Erythroblast (primary cell): ENCODE data around the gene TP53I13.

ENCODE experiments used
- DNase-seq, 2 experiments: peaks; one replicate each; lab custom pipeline; 2025; lab: John Stamatoyannopoulos, UW
- GATA1 ChIP-seq: IDR thresholded peaks from 2 replicates; pipeline ENCODE4 v1.6.1; 2011; ENCODE audit warnings: low read depth, mild to moderate bottlenecking, control low read depth, low read length, moderate library complexity
- POLR2A ChIP-seq: IDR thresholded peaks from 2 replicates; pipeline ENCODE4 v1.6.1; 2011; ENCODE audit warnings: mild to moderate bottlenecking, low read length

TP53I13 gene

DNA sequence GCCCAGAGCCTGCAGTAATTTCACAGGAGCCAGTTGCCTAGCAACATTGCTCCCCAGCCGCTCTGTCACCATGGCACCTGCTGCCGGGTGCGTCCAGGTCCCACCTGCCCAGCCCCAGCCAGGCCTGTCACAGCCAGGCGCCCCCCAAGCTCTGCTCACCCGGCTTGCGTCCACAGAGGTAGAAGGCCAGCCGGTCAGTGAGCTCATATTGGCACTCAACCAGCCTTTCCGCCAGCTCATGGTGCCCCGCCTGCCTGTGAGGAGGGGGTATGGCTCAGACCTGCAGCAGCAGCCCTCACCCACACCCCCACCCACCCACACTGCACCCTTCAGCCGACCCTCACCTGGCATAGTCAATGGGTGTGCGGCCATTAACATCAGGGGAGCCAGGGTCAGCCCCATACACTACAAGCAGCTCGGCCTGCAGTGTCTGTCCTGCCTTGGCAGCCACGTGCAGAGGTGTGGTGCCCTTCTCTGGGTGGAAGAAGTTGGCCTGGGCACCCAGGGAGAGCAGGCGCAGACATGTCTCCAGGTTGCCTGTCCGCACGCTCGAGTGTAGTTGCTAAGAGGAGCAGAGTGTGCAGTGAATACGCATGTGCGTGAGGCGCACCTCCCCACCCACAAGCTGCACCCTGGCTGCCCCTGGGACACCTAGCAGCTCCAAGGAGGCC lies 13.2 kb downstream of the TP53I13 start:
- TF ChIP-seq POLR2A (no peak), GATA1 (no peak)
- no peak for DNase-seq

GRCh38 chr17:29582254-29582765 lies 13.8 kb downstream of the TP53I13 start:
- DNase-seq = no peak
- TF ChIP-seq POLR2A (no peak), GATA1 (no peak)

GRCh38 chr17:29582772-29583171 lies 14.3 kb downstream of the TP53I13 start:
- no peak for DNase-seq
- TF ChIP-seq GATA1 (no peak), POLR2A (no peak)

GRCh38 chr17:29583324-29584248 lies 15.1 kb downstream of the TP53I13 start:
- DNase-seq = no peak
- TF ChIP-seq POLR2A = no peak
- TF ChIP-seq GATA1 = no peak

- no peak for DNase-seq
- TF ChIP-seq POLR2A (no peak), GATA1 (no peak)
These were observed 16.1 kb downstream of the TP53I13 start for GRCh38 chr17:29584452-29585079.

DNA sequence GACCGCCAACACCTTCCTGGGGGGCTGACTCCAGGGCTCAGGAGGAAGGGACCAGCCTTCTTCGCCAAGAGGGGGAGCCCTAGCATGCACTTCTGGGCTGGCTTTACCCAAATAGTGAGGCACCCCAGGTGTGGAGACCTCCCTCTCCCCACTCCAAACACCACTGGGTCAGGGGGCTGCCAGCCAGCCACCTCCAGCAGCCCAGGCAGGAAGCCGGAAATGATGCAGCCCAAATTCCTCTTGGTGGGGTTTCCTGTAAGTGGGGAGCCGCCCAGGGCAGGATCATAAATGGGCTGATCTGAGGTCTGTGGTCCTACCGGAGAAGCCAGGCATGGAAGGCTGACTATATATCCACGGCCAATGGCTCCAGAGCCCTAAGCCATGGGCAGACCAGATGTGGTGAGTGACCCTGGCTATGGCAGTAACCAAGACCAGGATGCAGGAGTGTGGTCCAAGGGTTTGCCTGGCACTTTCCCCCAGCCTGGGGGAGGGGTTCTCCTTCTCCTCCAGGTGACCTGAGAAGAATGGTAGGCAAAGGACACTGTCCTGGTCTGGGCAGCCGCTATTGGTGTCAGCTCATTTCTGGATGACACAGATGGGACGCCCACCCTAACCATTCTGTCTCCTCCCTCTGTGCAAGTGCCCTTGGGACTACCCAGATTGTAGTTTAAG lies 16.7 kb downstream of the TP53I13 start:
- peak in 1 of 2 experiments; percentile 27 for DNase-seq
- TF ChIP-seq POLR2A (no peak), GATA1 (no peak)

GRCh38 chr17:29586676-29587469 lies 18.4 kb downstream of the TP53I13 start:
- no peak for TF ChIP-seq POLR2A
- TF ChIP-seq GATA1 = no peak
- DNase-seq = no peak

DNA sequence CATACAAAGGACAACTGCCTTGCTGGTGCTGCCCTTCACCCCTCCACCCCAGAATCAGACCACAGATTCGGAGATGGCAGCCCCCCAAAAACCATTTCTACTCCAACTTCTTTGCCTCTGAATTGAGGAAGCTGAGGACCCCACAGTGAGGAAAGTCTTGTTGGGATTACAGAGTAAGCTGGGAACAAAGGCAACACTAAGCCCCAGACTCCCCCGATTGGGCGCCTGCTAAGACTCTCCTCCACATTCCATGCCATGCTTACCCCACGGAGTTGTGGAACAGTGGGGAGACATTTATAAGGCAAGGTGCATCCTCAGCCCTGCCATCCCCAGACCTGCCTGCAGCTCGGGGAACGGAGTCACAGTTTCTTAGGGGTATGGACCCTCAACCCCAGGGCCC lies 19.1 kb downstream of the TP53I13 start:
- TF ChIP-seq POLR2A (no peak), GATA1 (no peak)
- no peak for DNase-seq

DNA sequence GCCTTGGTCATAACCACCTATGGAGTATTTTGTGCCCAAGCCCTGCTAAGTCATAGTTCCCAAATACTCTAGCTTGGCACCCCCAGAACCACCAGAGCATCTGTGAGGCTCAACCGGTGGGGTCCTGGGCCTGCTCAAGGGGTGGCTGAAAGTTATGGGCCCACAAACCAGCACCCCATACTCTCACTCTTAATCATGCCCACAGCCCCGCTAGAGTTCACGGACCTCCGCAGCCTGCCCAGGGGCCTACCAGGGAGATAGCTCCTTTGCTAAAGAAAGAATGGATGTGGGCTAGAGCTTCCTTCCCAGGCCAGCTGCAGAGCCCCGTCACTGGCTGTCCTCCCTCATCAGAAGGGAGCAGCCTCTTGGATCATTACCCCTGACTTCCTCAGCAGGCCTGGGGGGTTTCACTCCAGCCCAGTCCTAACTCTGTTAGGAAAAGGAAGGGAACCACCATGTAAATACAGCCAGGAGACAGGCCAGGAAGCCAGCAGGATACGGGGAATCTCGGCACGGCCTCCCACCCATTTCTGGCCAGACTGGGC lies 19.6 kb downstream of the TP53I13 start:
- DNase-seq = no peak

GRCh38 chr17:29588562-29589411 lies 20.3 kb downstream of the TP53I13 start:
- peak; percentile 47 to 55 for DNase-seq
- TF ChIP-seq POLR2A = no peak
- TF ChIP-seq GATA1 = no peak

More for the DNA sequence above, 19.6 kb downstream of the TP53I13 start:
- no peak for TF ChIP-seq GATA1
- no peak for TF ChIP-seq POLR2A

GRCh38 chr17:29589524-29590410 lies 21.3 kb downstream of the TP53I13 start, which contains the start of gene GIT1:
Gene GIT1, minus strand, starts transcription at chr17:29589648. Its CDS starts 270 bp downstream, at chr17:29589378.
- peak; percentile 85 to 89 for DNase-seq

More at GRCh38 chr17:29589524-29590410, 21.3 kb downstream of the TP53I13 start, which contains the start of gene GIT1:
- TF ChIP-seq POLR2A (no peak), GATA1 (no peak)
